Upper lobe of left lung (tissue), 6 donors: ENCODE data around the gene PIK3R6. TPM values are rescaled to one million over a fixed set of nuclear protein-coding genes. Genes with fewer than 3 reads are reported as not detected.
A peak's percentile ranks its signal among the peaks of the same experiment; 100 is the strongest.
"Not testable (repeated sequence)": the region's sequence is repeated elsewhere in the genome, so short reads cannot be mapped to it uniquely, and the experiment has no call there.

Source experiments
- ATAC-seq, 2 donors: fragments of 200-7000 bp; cut with Tn5 transposase; one replicate each; pipeline ENCODE4 v1.9.1; 2022; ENCODE audit warnings: mild to moderate bottlenecking in 2 of 2, moderate library complexity in 2 of 2; ENCODE audit not compliant: low FRiP score in 2 of 2
- DNase-seq, 2 donors: peaks; one replicate each; pipeline ENCODE4 v3.0.0-alpha.2; 2019 to 2020
- H3K27ac ChIP-seq, 4 donors: fragments of 200-600 bp; sonication (generic); one replicate each; pipeline ENCODE4 v1.5.1; 2016 to 2019
- H3K27me3 ChIP-seq, 4 donors: fragments of 200-600 bp; sonication (generic); one replicate each; pipeline ENCODE4 v1.5.1; 2017 to 2019
- H3K36me3 ChIP-seq, 4 donors: fragments of 200-600 bp; sonication (generic); one replicate each; pipeline ENCODE4 v1.5.1; 2016 to 2019
- H3K4me1 ChIP-seq, 4 donors: fragments of 200-600 bp; sonication (generic); one replicate each; pipeline ENCODE4 v1.5.1; 2018 to 2019
- H3K4me3 ChIP-seq, 4 donors: fragments of 200-600 bp; sonication (generic); one replicate each; pipeline ENCODE4 v1.5.1; 2017 to 2019; ENCODE audit warnings: mild to moderate bottlenecking in 2 of 4, moderate library complexity in 1 of 4
- H3K9me3 ChIP-seq, 4 donors: fragments of 200-600 bp; sonication (generic); one replicate each; pipeline ENCODE4 v1.5.1; 2018 to 2019
- EP300 ChIP-seq, 4 donors: sonication (generic); formaldehyde crosslinking; IDR thresholded peaks; one replicate each; pipeline ENCODE4 v1.5.1; 2017; ENCODE audit warnings: antibody characterized with exemption in 4 of 4, control low read depth in 2 of 4
- POLR2A ChIP-seq, 4 donors: fragments of 450-650 bp; IDR thresholded peaks; one replicate each; pipeline ENCODE4 v1.5.1; 2016 to 2017; ENCODE audit warnings: antibody characterized with exemption in 4 of 4, mild to moderate bottlenecking in 2 of 4
- POLR2AphosphoS5 ChIP-seq, 2 donors: sonication (generic); formaldehyde crosslinking; IDR thresholded peaks; one replicate each; pipeline ENCODE4 v1.5.1; 2017; ENCODE audit warnings: antibody characterized with exemption in 2 of 2
- WGBS, 2 donors: methylation state at CpG; one replicate each; pipeline ENCODE4 v1.1.5; 2017 to 2018; 5-methylcytosine and 5-hydroxymethylcytosine counted together
- total RNA-seq, 6 donors: library from RNA; depleted of rRNA in 4 of 6; stranded (reverse); fragments of >200 nt in 4 of 6; gene quantifications; one replicate each; pipeline versions ENCODE4 v1.1.0 to v1.2.1, GENCODE V29; 2016 to 2021
- TF ChIP-seq, protein P1 (sequence below), 6 experiments: fragments of 450-650 bp in 4 of 6; fragments of 200-600 bp in 2 of 6; sonication (generic) in 2 of 6; IDR thresholded peaks; one replicate each; pipeline ENCODE4 v1.5.1; 2016 to 2019; ENCODE audit warnings: antibody characterized with exemption in 6 of 6
- donor health status: DM: no; HTN: no; CAD: no; lungs with moderate emphysema.
- donor health status: DM: no; HTN: yes; CAD: no; lungs with severe emphysema.

PIK3R6 gene
- total RNA-seq, 6 donors from 2014 or later, result 1.1 to 4.2 (median 2.4) TPM

- DNase-seq (no peak), ATAC-seq (no peak)
- Histone ChIP-seq H3K27me3 (no peaks in the 10 kb centered on the region), H3K4me3 (no peak overlapping the region), H3K4me1 (peaks cover 6 to 20% (median 17%) of the 10 kb centered on the region in 4 donors), H3K27ac (no peak overlapping the region), H3K9me3 (no peaks in the 10 kb centered on the region), H3K36me3 (no peaks in the 10 kb centered on the region)
- WGBS, 2 donors, result 91 to 92% methylated on average over 14 of the region's 14 CpGs
- TF ChIP-seq, protein P1, sequence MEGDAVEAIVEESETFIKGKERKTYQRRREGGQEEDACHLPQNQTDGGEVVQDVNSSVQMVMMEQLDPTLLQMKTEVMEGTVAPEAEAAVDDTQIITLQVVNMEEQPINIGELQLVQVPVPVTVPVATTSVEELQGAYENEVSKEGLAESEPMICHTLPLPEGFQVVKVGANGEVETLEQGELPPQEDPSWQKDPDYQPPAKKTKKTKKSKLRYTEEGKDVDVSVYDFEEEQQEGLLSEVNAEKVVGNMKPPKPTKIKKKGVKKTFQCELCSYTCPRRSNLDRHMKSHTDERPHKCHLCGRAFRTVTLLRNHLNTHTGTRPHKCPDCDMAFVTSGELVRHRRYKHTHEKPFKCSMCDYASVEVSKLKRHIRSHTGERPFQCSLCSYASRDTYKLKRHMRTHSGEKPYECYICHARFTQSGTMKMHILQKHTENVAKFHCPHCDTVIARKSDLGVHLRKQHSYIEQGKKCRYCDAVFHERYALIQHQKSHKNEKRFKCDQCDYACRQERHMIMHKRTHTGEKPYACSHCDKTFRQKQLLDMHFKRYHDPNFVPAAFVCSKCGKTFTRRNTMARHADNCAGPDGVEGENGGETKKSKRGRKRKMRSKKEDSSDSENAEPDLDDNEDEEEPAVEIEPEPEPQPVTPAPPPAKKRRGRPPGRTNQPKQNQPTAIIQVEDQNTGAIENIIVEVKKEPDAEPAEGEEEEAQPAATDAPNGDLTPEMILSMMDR (IDR thresholded peaks at IDR 0.05), result no peak
- TF ChIP-seq POLR2A (IDR thresholded peaks at IDR 0.05) (no peak), POLR2AphosphoS5 (IDR thresholded peaks at IDR 0.05) (no peak)
Measured at GRCh38 chr17:8859804-8860430, 7.6 kb downstream of the PIK3R6 start.

DNA sequence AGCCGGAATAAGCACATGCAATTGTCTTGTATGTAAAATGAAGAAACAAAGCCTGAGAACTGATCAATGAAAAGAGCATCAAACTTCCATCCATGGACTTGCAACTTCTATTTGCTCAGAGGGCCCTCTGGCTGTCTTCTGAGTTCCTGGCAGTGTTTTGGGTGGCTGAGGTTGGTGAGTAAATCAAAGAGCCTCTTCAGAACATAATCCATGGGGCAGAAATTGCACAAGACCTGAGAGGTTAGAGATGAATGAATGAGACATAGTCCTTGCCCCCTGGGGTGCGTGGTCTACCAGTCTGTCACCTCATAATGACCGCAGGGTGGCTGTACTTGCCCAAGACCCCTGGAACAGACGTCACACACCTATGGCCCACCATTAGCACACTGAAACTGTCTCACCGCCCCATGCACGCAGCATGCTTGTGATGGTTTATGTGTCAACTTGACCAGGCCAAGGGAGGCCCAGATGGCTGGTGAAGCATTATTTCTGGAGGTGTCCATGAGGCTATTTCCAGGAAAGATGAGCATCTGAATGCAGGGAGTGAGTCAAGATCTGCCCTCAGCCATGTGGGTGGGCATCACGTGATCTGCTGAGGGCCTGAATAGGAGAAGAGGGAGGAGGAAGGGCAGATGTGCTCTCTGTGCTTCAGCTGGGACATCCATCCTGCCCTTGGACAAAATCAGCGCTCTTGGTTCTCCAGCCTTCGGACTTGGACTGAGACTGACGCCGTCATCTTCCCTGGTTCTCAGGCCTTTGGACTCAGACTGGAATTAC is 8.3 kb downstream of the PIK3R6 start:
- H3K4me1 ChIP-seq, result peaks cover 6 to 20% (median 17%) of the 10 kb centered on the region in 4 donors
- DNase-seq (peak in 1 of 2 donors; percentile 45), ATAC-seq (peak in 1 of 2 donors; percentile 61)
- no peak overlapping the region for H3K4me3 ChIP-seq
- peak overlapping the region in 1 of 4 donors; percentile 21 for H3K27ac ChIP-seq
- H3K36me3 ChIP-seq, result no peaks in the 10 kb centered on the region
- H3K9me3 ChIP-seq, result no peaks in the 10 kb centered on the region
- TF ChIP-seq POLR2AphosphoS5 (IDR thresholded peaks at IDR 0.05) (no peak), POLR2A (IDR thresholded peaks at IDR 0.05) (no peak), EP300 (IDR thresholded peaks at IDR 0.05) (no peak)
- TF ChIP-seq, protein P1 (IDR thresholded peaks at IDR 0.05), result no peak
- no peaks in the 10 kb centered on the region for H3K27me3 ChIP-seq
- 78 to 81% methylated on average over 10 to 11 of the region's 11 CpGs for WGBS, 2 donors

DNA sequence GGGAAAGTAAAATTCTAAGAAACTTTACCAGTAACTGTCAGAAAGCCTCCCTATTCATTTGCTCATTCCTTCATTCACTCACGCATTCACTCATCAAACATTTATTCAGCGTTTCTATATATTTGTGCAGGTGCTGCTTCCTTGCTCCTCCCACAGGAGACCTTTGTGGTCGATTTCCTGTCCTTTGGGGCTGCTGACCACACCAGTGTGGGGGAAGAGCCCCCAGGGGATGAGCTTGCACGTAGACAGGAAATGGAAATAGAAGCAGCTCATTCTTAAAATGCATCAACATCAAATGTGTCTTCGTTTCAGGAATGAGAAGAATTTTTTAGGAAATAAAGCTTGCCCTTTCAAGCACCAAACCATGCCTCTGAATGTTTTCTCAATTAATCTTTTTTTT is 9.6 kb downstream of the PIK3R6 start:
- Histone ChIP-seq H3K27ac (no peak overlapping the region), H3K36me3 (no peaks in the 10 kb centered on the region), H3K4me1 (peaks cover 6 to 20% (median 17%) of the 10 kb centered on the region in 4 donors), H3K4me3 (no peak overlapping the region), H3K27me3 (no peaks in the 10 kb centered on the region), H3K9me3 (no peaks in the 10 kb centered on the region)
- 17 to 19% methylated on average over 5 of the region's 5 CpGs for WGBS, 2 donors
- DNase-seq (no peak), ATAC-seq (no peak)
- TF ChIP-seq, protein P1 (IDR thresholded peaks at IDR 0.05), result no peak
- TF ChIP-seq POLR2A (IDR thresholded peaks at IDR 0.05) (no peak), EP300 (IDR thresholded peaks at IDR 0.05) (no peak), POLR2AphosphoS5 (IDR thresholded peaks at IDR 0.05) (no peak)

GRCh38 chr17:8856869-8857575 is 10.5 kb downstream of the PIK3R6 start:
- DNase-seq (no peak), ATAC-seq (no peak)
- H3K27ac ChIP-seq, result no peak overlapping the region
- 34 to 43% methylated on average over 14 of the region's 14 CpGs for WGBS, 2 donors
- H3K27me3 ChIP-seq, result no peaks in the 10 kb centered on the region
- no peak overlapping the region for H3K4me3 ChIP-seq
- peaks cover 6 to 20% (median 17%) of the 10 kb centered on the region in 4 donors for H3K4me1 ChIP-seq
- no peaks in the 10 kb centered on the region for H3K36me3 ChIP-seq
- TF ChIP-seq POLR2A (IDR thresholded peaks at IDR 0.05) (no peak), POLR2AphosphoS5 (IDR thresholded peaks at IDR 0.05) (no peak)
- H3K9me3 ChIP-seq, result no peaks in the 10 kb centered on the region

DNA sequence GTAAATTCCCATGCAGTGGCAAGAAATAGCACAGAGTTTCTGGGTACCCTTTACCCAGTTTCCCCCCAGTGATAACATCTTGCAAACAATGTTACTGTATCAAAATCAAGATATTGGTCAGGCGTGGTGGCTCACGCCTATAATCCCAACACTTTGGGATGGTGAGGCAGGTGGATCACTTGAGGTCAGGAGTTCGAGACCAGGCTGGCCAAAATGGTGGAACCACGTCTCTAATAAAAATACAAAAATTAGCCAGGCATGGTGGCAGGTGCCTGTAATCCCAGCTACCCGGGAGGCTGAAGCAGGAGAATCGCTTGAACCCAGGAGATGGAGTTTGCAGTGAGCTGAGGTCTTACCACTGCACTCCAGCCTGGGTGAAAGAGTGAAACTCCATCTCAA is 11.3 kb downstream of the PIK3R6 start:
- H3K27me3 ChIP-seq, H3K27ac ChIP-seq, ATAC-seq, H3K36me3 ChIP-seq, H3K9me3 ChIP-seq, H3K4me3 ChIP-seq, DNase-seq: not testable (repeated sequence)
- peaks cover 6 to 20% (median 17%) of the 10 kb centered on the region in 4 donors for H3K4me1 ChIP-seq
- 88 to 94% methylated on average over 6 of the region's 6 CpGs for WGBS, 2 donors
